Neural crest cell (in vitro differentiated cells): ENCODE measurements around the gene CCDC71L. TPM values are rescaled to one million over a fixed set of nuclear protein-coding genes. Genes with fewer than 3 reads are reported as not detected.
A peak's percentile ranks its signal among the peaks of the same experiment; 100 is the strongest.

Source experiments
- DNase-seq: peaks from one replicate; pipeline ENCODE4 v3.0.0; 2021; ENCODE audit warnings: low read depth, mixed read lengths, low spot score
- H3K27ac Mint-ChIP-seq: one replicate; pipeline ENCODE4 v1.8.0; 2021; ENCODE audit warnings: mild to moderate bottlenecking, mixed read lengths; ENCODE audit not compliant: unreplicated experiment
- H3K27me3 Mint-ChIP-seq: 2 replicates; pipeline ENCODE4 v1.8.0; 2021; ENCODE audit warnings: low read depth, mild to moderate bottlenecking, mixed read lengths
- H3K36me3 Mint-ChIP-seq: 2 replicates; pipeline ENCODE4 v1.8.0; 2021; ENCODE audit warnings: low read depth, mild to moderate bottlenecking, mixed read lengths
- H3K4me1 Mint-ChIP-seq: 2 replicates; pipeline ENCODE4 v1.8.0; 2021; ENCODE audit warnings: mixed read lengths
- H3K4me3 Mint-ChIP-seq: one replicate; pipeline ENCODE4 v1.8.0; 2021; ENCODE audit warnings: mild to moderate bottlenecking, mixed read lengths
- H3K9me3 Mint-ChIP-seq: 2 replicates; pipeline ENCODE4 v1.8.0; 2021; ENCODE audit warnings: mixed read lengths
- CTCF ChIP-seq: fragments of 200-600 bp; sonication (generic); conservative IDR thresholded peaks from 2 replicates; pipeline ENCODE4 v1.5.0; 2021; ENCODE audit warnings: antibody characterized with exemption, mild to moderate bottlenecking
- total RNA-seq: library from RNA; stranded (reverse); gene quantifications from 2 replicates; pipeline ENCODE4 v1.2.1, GENCODE V29; 2021

Gene CCDC71L
- total RNA-seq, 1 donor from 2014 or later = 18.5 TPM

- DNase-seq = no peak
- Mint-ChIP-seq H3K36me3 (peaks cover 3% of the 10 kb centered on the region), H3K27me3 (no peaks in the 10 kb centered on the region), H3K4me1 (peaks cover 11% of the 10 kb centered on the region), H3K4me3 (no peak overlapping the region), H3K27ac (no peak overlapping the region), H3K9me3 (peaks cover 5% of the 10 kb centered on the region)
- no peak for TF ChIP-seq CTCF
Observed at GRCh38 chr7:106611911-106612310, 49.0 kb downstream of the CCDC71L start.

- no peak for TF ChIP-seq CTCF
- Mint-ChIP-seq H3K27ac (peak overlapping the region; percentile 40), H3K36me3 (peaks cover 3% of the 10 kb centered on the region), H3K9me3 (peaks cover 5% of the 10 kb centered on the region), H3K4me1 (peaks cover 11% of the 10 kb centered on the region), H3K27me3 (no peaks in the 10 kb centered on the region), H3K4me3 (no peak overlapping the region)
- DNase-seq = no peak
Observed at GRCh38 chr7:106610996-106611886, 49.7 kb downstream of the CCDC71L start.

DNA sequence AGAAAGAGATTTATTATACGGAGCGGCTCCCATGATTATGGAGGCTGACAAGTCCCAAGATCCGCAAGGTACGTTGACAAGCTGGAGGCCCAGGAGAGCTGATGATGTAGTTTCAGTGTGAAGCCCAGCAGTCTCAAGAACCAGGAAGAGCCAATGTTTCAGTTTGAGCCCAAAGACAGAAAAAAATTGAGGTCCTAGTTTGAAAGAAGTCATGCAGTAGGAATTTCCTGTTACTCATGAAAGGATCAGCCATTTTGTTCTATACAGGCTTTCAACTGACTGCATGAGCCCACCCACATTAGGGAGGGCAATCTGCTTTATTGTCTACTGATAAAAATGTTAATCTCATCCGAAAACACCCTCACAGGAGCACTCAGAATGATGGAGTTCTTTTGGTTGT lies 51.5 kb downstream of the CCDC71L start:
- peaks cover 3% of the 10 kb centered on the region for H3K36me3 Mint-ChIP-seq
- H3K4me1 Mint-ChIP-seq = peaks cover 11% of the 10 kb centered on the region
- no peak overlapping the region for H3K27ac Mint-ChIP-seq
- TF ChIP-seq CTCF = no peak
- no peak overlapping the region for H3K4me3 Mint-ChIP-seq
- H3K9me3 Mint-ChIP-seq = peaks cover 5% of the 10 kb centered on the region
- no peaks in the 10 kb centered on the region for H3K27me3 Mint-ChIP-seq
- DNase-seq = no peak

- Mint-ChIP-seq H3K27ac (no peak overlapping the region), H3K27me3 (no peaks in the 10 kb centered on the region), H3K36me3 (peaks cover 3% of the 10 kb centered on the region), H3K4me3 (no peak overlapping the region), H3K9me3 (peaks cover 5% of the 10 kb centered on the region), H3K4me1 (peaks cover 11% of the 10 kb centered on the region)
- DNase-seq = no peak
- TF ChIP-seq CTCF = no peak
Observed at GRCh38 chr7:106608661-106609060, 52.3 kb downstream of the CCDC71L start.

Other genes starting within 250 kb of the CCDC71L start
- gene PIK3CG, start 204.1 kb upstream of the CCDC71L start, total RNA-seq = not detected in 2 replicates